Measurements from ENCODE around the gene DDX3X. TPM values are rescaled to one million over a fixed set of nuclear protein-coding genes. Genes with fewer than 3 reads are reported as not detected.

The DDX3X gene
- polyA plus RNA-seq, 1 donor from 2014 or later, result 165 TPM

DNA sequence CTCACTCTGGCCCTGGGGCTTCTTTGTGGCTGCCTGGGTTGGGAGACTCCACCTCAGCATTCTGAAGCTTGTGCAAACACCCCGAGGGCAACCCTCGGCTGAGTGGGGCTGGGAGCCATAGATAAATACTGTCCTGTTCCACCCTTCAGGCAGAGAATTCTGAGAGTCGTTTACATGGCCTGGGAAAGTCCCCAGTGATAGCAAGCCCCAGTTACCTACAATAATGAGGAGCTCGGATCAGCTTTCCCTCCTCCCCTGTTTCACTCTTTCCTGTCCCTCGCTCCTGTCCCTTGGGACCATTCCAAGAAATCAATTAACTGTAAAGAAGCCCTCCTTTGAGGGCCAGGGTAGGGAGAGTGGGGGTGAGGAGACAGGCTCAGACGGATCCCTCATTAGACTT, 31.6 kb upstream of the DDX3X start:
- Histone ChIP-seq H3K36me3 (ENCODE audit: insufficient read depth, low read length) (no peaks in the 10 kb centered on the region), H2AFZ (ENCODE audit: low read depth, low read length) (no peak overlapping the region), H3K9me2 (ENCODE audit: insufficient read depth, low read length) (no peaks in the 10 kb centered on the region), H3F3A (ENCODE audit: insufficient read depth, low read length, poor library complexity, severe bottlenecking) (no peaks in the 10 kb centered on the region), H3K4me2 (ENCODE audit: low read length) (no peak overlapping the region), H3K4me3 (ENCODE audit: low read length) (no peak overlapping the region), H3K9me3 (ENCODE audit: low read length) (no peaks in the 10 kb centered on the region), H3K27ac (ENCODE audit: low read length) (no peak overlapping the region), H3K9ac (ENCODE audit: low read length) (no peak overlapping the region), H4K20me1 (ENCODE audit: insufficient read depth) (no peaks in the 10 kb centered on the region), H3K79me2 (replicated peaks; ENCODE audit: insufficient read depth, low read length) (no peaks in the 10 kb centered on the region), H3K27me3 (ENCODE audit: insufficient read depth, low read depth, low read length) (no peaks in the 10 kb centered on the region)
- TF ChIP-seq, protein P1, sequence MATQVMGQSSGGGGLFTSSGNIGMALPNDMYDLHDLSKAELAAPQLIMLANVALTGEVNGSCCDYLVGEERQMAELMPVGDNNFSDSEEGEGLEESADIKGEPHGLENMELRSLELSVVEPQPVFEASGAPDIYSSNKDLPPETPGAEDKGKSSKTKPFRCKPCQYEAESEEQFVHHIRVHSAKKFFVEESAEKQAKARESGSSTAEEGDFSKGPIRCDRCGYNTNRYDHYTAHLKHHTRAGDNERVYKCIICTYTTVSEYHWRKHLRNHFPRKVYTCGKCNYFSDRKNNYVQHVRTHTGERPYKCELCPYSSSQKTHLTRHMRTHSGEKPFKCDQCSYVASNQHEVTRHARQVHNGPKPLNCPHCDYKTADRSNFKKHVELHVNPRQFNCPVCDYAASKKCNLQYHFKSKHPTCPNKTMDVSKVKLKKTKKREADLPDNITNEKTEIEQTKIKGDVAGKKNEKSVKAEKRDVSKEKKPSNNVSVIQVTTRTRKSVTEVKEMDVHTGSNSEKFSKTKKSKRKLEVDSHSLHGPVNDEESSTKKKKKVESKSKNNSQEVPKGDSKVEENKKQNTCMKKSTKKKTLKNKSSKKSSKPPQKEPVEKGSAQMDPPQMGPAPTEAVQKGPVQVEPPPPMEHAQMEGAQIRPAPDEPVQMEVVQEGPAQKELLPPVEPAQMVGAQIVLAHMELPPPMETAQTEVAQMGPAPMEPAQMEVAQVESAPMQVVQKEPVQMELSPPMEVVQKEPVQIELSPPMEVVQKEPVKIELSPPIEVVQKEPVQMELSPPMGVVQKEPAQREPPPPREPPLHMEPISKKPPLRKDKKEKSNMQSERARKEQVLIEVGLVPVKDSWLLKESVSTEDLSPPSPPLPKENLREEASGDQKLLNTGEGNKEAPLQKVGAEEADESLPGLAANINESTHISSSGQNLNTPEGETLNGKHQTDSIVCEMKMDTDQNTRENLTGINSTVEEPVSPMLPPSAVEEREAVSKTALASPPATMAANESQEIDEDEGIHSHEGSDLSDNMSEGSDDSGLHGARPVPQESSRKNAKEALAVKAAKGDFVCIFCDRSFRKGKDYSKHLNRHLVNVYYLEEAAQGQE (IDR thresholded peaks at IDR 0.05; ENCODE audit: borderline replicate concordance), result no peak
- no peak for TF ChIP-seq SMC3 (conservative IDR thresholded peaks at IDR 0.05; ENCODE audit: poor library complexity)
- no peak for TF ChIP-seq MXI1 (conservative IDR thresholded peaks at IDR 0.05; ENCODE audit: poor library complexity, severe bottlenecking)
- no peak for TF ChIP-seq TAF1 (IDR thresholded peaks at IDR 0.05; ENCODE audit: low read depth)
- TF ChIP-seq, protein P2, sequence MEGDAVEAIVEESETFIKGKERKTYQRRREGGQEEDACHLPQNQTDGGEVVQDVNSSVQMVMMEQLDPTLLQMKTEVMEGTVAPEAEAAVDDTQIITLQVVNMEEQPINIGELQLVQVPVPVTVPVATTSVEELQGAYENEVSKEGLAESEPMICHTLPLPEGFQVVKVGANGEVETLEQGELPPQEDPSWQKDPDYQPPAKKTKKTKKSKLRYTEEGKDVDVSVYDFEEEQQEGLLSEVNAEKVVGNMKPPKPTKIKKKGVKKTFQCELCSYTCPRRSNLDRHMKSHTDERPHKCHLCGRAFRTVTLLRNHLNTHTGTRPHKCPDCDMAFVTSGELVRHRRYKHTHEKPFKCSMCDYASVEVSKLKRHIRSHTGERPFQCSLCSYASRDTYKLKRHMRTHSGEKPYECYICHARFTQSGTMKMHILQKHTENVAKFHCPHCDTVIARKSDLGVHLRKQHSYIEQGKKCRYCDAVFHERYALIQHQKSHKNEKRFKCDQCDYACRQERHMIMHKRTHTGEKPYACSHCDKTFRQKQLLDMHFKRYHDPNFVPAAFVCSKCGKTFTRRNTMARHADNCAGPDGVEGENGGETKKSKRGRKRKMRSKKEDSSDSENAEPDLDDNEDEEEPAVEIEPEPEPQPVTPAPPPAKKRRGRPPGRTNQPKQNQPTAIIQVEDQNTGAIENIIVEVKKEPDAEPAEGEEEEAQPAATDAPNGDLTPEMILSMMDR (IDR thresholded peaks at IDR 0.05; ENCODE audit: poor library complexity, severe bottlenecking), result no peak
- TF ChIP-seq EP300 (conservative IDR thresholded peaks at IDR 0.05; ENCODE audit: poor library complexity, severe bottlenecking), result no peak
- no peak for TF ChIP-seq EZH2 (IDR thresholded peaks at IDR 0.05; ENCODE audit: borderline replicate concordance, insufficient read depth, low read length, poor library complexity, severe bottlenecking)
- TF ChIP-seq RAD21 (conservative IDR thresholded peaks at IDR 0.05), result no peak
- TF ChIP-seq POLR2AphosphoS5 (IDR thresholded peaks at IDR 0.05), result no peak

DNA sequence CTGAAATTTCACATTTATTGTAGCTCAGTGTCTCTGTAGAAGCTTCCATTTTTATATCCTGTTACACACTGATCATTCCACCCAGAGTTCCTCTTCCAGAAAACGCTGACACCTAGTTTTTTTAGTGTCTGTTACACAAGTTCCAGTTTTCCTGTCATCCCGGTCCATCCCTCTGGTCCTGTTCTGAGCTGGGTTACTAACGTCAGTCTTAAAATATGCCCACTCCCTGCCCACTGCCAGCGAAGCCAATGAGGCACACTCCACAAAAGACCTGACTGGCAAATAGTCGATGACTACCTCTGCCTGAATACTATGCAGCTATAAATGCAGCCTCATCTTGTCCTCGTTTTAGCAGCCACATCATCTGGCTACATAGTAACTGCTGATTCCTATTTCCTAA, 30.9 kb upstream of the DDX3X start:
- Histone ChIP-seq H3K9ac (ENCODE audit: low read length) (no peak overlapping the region), H3K9me3 (ENCODE audit: low read length) (no peaks in the 10 kb centered on the region), H3K4me3 (ENCODE audit: low read length) (no peak overlapping the region), H3K27ac (ENCODE audit: low read length) (no peak overlapping the region), H3K79me2 (replicated peaks; ENCODE audit: insufficient read depth, low read length) (no peaks in the 10 kb centered on the region), H3K4me2 (ENCODE audit: low read length) (no peak overlapping the region), H2AFZ (ENCODE audit: low read depth, low read length) (no peak overlapping the region), H3K9me2 (ENCODE audit: insufficient read depth, low read length) (no peaks in the 10 kb centered on the region), H4K20me1 (ENCODE audit: insufficient read depth) (no peaks in the 10 kb centered on the region), H3K36me3 (ENCODE audit: insufficient read depth, low read length) (no peaks in the 10 kb centered on the region), H3F3A (ENCODE audit: insufficient read depth, low read length, poor library complexity, severe bottlenecking) (no peaks in the 10 kb centered on the region), H3K27me3 (ENCODE audit: insufficient read depth, low read depth, low read length) (no peaks in the 10 kb centered on the region)
- TF ChIP-seq RAD21 (conservative IDR thresholded peaks at IDR 0.05) (no peak), TAF1 (IDR thresholded peaks at IDR 0.05; ENCODE audit: low read depth) (no peak), EP300 (conservative IDR thresholded peaks at IDR 0.05; ENCODE audit: poor library complexity, severe bottlenecking) (no peak), MXI1 (conservative IDR thresholded peaks at IDR 0.05; ENCODE audit: poor library complexity, severe bottlenecking) (no peak), SMC3 (conservative IDR thresholded peaks at IDR 0.05; ENCODE audit: poor library complexity) (no peak), POLR2AphosphoS5 (IDR thresholded peaks at IDR 0.05) (no peak), EZH2 (IDR thresholded peaks at IDR 0.05; ENCODE audit: borderline replicate concordance, insufficient read depth, low read length, poor library complexity, severe bottlenecking) (no peak)
- TF ChIP-seq, protein P1 (IDR thresholded peaks at IDR 0.05; ENCODE audit: borderline replicate concordance), result no peak
- TF ChIP-seq, protein P2 (IDR thresholded peaks at IDR 0.05; ENCODE audit: poor library complexity, severe bottlenecking), result no peak
